Mucosa of rectum (tissue), 2 donors: ENCODE results near the gene RPA1.

ENCODE experiments used
- H3K27ac ChIP-seq, 2 donors: one replicate each; pipeline ENCODE4 v1.7.0; 2013; ENCODE audit warnings: inconsistent platforms in 2 of 2, low read depth in 2 of 2, low read length in 2 of 2
- H3K27me3 ChIP-seq, 2 donors: one replicate each; pipeline ENCODE4 v1.7.0; 2013; ENCODE audit warnings: low read length in 2 of 2; ENCODE audit not compliant: control insufficient read depth in 2 of 2, insufficient read depth in 2 of 2
- H3K36me3 ChIP-seq, 2 donors: one replicate each; pipeline ENCODE4 v1.7.0; 2013; ENCODE audit warnings: low read length in 2 of 2; ENCODE audit not compliant: control insufficient read depth in 2 of 2, insufficient read depth in 2 of 2
- H3K4me1 ChIP-seq, 2 donors: one replicate each; pipeline ENCODE4 v1.7.0; 2013; ENCODE audit warnings: low read length in 2 of 2, mild to moderate bottlenecking in 1 of 2; ENCODE audit not compliant: control insufficient read depth in 2 of 2, insufficient read depth in 2 of 2
- H3K4me3 ChIP-seq, 2 donors: one replicate each; pipeline ENCODE4 v1.7.0; 2013; ENCODE audit warnings: low read length in 2 of 2
- H3K9ac ChIP-seq, 2 donors: one replicate each; pipeline ENCODE4 v1.7.0; 2013; ENCODE audit warnings: low read length in 2 of 2, low read depth in 1 of 2, mild to moderate bottlenecking in 1 of 2
- H3K9me3 ChIP-seq, 2 donors: one replicate each; pipeline ENCODE4 v1.7.0; 2013; ENCODE audit warnings: low read length in 2 of 2; ENCODE audit not compliant: control insufficient read depth in 2 of 2
- donor health status: healthy.
- donor health status: Normal muscosa, but diverticular disease.

Gene RPA1

DNA sequence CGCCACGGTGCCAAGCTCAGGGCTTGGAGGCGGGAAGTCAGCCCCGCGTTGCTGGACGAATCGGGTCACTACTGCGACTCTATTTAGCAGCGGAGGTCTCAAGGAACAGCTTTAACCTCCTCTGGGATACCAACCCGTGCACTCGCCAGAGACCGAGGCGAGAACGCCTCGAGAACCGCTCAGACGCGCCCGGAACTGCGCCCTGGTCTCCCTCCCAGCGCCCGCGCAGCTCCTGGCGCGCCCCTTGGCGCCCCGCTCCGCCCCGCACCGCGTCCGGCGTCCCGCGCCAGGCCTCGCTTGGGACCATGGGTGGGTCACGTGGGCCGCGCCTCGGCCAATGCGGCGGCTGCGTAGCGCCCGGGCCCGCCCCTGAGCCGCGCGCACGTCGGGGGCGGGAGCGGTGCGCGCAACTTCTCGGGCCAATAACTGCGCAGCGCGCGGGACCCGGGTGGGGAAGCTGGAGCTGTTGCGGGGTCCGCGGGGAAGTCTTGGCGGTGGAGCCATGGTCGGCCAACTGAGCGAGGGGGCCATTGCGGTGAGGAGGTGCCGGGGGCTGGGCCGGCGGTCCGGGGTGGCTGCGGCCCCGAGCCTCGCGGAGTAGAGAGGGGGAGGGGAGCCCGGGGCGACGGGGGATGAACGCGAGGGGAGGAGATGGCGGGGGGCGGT lies at the start of gene RPA1, which contains the start of gene SMYD4:
Gene RPA1, plus strand, starts transcription at position 414 of the 666 bp plus-strand sequence. Its CDS starts 89 bp downstream, at position 503.
Gene SMYD4, minus strand, starts transcription at position 311 of the 666 bp plus-strand sequence. CDS start 1,908 bp downstream, outside the sequence.
- peak within 1 kb of the TSS; percentile 65 to 90 for H3K4me3 ChIP-seq

GRCh38 chr17:1782171-1782567 lies 47.6 kb upstream of the RPA1 start:
- H3K36me3 ChIP-seq, result peaks cover 9 to 27% of the 10 kb centered on the region in 2 donors
- H3K27me3 ChIP-seq, result no peaks in the 10 kb centered on the region
- H3K9me3 ChIP-seq, result no peaks in the 10 kb centered on the region
- H3K4me1 ChIP-seq, result peaks cover 21 to 38% of the 10 kb centered on the region in 2 donors
- H3K4me3 ChIP-seq, result no peak overlapping the region
- H3K9ac ChIP-seq, result peak overlapping the region in 1 of 2 donors; percentile 14
- peak overlapping the region; percentile 91 to 95 for H3K27ac ChIP-seq

More for the DNA sequence above, at the start of gene RPA1, which contains the start of gene SMYD4:
- peak within 1 kb of the TSS; percentile 84 to 86 for H3K9ac ChIP-seq
- H3K36me3 ChIP-seq, result peaks cover 3 to 8% of the 10 kb centered on the region in 2 donors
- peak within 1 kb of the TSS; percentile 78 to 81 for H3K27ac ChIP-seq
- peaks cover 7 to 11% of the 10 kb centered on the region in 2 donors for H3K4me1 ChIP-seq
- H3K9me3 ChIP-seq, result no peaks in the 10 kb centered on the region
- no peaks in the 10 kb centered on the region for H3K27me3 ChIP-seq

DNA sequence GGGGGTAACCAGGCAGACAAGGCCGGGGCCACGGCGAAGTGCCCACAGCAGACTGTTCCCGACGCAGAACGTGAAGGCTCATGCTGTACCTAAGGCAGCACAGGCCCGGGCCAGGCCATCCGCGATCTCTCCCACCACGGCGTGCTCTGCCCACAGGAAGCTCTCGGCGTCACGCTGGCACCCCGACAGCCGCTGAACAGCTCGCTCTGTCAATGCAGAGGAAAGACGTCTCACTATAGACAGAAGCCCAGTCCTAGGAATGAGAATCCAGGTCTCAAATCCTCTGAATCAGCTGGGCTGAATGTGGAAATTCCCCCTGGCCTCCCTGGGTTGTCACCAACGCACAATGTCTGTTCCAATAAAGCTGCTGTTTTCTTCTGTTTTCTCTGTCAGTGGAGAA lies 46.5 kb upstream of the RPA1 start:
- Histone ChIP-seq H3K4me3 (no peak overlapping the region), H3K4me1 (peaks cover 24 to 41% of the 10 kb centered on the region in 2 donors), H3K9ac (peak overlapping the region; percentile 18 to 70), H3K9me3 (no peaks in the 10 kb centered on the region), H3K27ac (peak overlapping the region; percentile 91 to 95), H3K36me3 (peaks cover 7 to 26% of the 10 kb centered on the region in 2 donors), H3K27me3 (no peaks in the 10 kb centered on the region)

GRCh38 chr17:1783834-1784611 lies 45.8 kb upstream of the RPA1 start:
- Histone ChIP-seq H3K27me3 (no peaks in the 10 kb centered on the region), H3K4me1 (peaks cover 24 to 41% of the 10 kb centered on the region in 2 donors), H3K9ac (peak overlapping the region; percentile 18 to 70), H3K4me3 (no peak overlapping the region), H3K9me3 (no peaks in the 10 kb centered on the region), H3K36me3 (peaks cover 7 to 22% of the 10 kb centered on the region in 2 donors), H3K27ac (peak overlapping the region; percentile 91 to 95)

DNA sequence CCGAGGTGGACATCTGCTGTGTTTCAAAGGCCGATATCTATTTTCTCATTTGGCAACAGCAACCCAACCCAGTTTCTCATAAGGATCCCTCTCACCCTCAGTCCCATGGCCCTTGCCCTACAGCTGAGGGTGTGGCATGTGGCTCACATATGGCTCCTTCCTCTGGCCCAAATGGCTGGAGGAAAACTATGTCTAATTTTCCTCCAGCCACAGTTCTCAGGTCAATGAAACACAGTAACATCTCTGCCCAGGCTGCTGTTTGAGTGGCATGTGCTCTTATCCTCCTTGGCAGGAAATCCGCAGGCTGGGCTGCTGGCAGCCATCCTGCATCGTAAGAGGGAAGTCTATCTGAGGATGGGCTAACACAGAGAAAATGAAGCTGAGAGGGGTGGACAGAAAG lies 43.9 kb upstream of the RPA1 start:
- Histone ChIP-seq H3K36me3 (peaks cover 7 to 22% of the 10 kb centered on the region in 2 donors), H3K9me3 (no peaks in the 10 kb centered on the region), H3K4me3 (no peak overlapping the region), H3K27me3 (no peaks in the 10 kb centered on the region), H3K9ac (no peak overlapping the region), H3K4me1 (peaks cover 21 to 36% of the 10 kb centered on the region in 2 donors), H3K27ac (peak overlapping the region; percentile 80 to 89)

DNA sequence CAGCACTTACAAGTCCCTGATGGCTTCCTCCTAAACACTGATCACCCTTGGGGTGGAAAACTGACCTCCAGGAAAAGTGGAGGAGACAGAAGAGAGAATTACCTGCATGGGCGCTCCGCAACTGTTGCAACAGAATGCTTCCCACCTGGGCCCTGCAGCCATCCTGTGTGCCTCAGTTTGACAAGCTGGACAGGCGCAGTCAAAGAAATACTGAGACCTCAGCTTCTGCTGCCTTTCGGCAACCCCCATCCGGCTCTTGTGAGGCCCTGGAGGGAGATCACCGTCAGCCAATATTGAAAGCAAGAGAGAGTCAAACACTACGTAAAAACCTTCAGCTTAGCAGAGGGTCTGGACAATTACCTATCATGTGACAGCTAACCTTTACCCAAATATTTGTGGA lies 43.1 kb upstream of the RPA1 start:
- no peaks in the 10 kb centered on the region for H3K9me3 ChIP-seq
- H3K27me3 ChIP-seq, result no peaks in the 10 kb centered on the region
- H3K27ac ChIP-seq, result peak overlapping the region; percentile 80 to 89
- peak overlapping the region in 1 of 2 donors; percentile 38 for H3K9ac ChIP-seq
- no peak overlapping the region for H3K4me3 ChIP-seq
- H3K36me3 ChIP-seq, result peaks cover 7 to 22% of the 10 kb centered on the region in 2 donors
- peaks cover 21 to 35% of the 10 kb centered on the region in 2 donors for H3K4me1 ChIP-seq

GRCh38 chr17:1787301-1787902 lies 42.4 kb upstream of the RPA1 start:
- H3K9me3 ChIP-seq, result no peaks in the 10 kb centered on the region
- peaks cover 21 to 31% of the 10 kb centered on the region in 2 donors for H3K4me1 ChIP-seq
- H3K4me3 ChIP-seq, result no peak overlapping the region
- no peaks in the 10 kb centered on the region for H3K27me3 ChIP-seq
- peak overlapping the region in 1 of 2 donors; percentile 53 for H3K9ac ChIP-seq
- peaks cover 7 to 21% of the 10 kb centered on the region in 2 donors for H3K36me3 ChIP-seq
- H3K27ac ChIP-seq, result peak overlapping the region; percentile 80 to 89

DNA sequence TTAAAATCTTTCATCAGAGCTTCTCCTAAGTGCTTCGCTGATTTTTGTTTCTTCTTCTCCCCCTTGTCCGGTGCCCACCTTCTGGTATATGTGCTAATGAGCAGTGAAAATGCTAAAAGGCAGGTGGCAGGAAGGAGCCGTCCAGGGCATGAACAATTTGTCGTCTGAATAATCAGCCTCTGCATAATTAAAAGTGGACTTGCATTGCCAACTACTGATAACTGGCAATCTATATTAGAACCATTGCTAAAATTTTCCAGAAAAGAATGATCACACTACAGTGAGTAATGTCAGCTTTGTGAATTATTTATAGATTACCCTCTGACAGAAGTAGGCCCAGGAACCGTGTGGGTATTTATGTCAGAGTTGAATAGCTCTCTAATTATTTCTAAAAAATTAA lies 39.9 kb upstream of the RPA1 start:
- H3K9me3 ChIP-seq, result no peaks in the 10 kb centered on the region
- H3K27ac ChIP-seq, result no peak overlapping the region
- H3K4me1 ChIP-seq, result peaks cover 6 to 17% of the 10 kb centered on the region in 2 donors
- H3K36me3 ChIP-seq, result peaks cover 7 to 16% of the 10 kb centered on the region in 2 donors
- H3K4me3 ChIP-seq, result no peak overlapping the region
- H3K9ac ChIP-seq, result no peak overlapping the region
- no peaks in the 10 kb centered on the region for H3K27me3 ChIP-seq

DNA sequence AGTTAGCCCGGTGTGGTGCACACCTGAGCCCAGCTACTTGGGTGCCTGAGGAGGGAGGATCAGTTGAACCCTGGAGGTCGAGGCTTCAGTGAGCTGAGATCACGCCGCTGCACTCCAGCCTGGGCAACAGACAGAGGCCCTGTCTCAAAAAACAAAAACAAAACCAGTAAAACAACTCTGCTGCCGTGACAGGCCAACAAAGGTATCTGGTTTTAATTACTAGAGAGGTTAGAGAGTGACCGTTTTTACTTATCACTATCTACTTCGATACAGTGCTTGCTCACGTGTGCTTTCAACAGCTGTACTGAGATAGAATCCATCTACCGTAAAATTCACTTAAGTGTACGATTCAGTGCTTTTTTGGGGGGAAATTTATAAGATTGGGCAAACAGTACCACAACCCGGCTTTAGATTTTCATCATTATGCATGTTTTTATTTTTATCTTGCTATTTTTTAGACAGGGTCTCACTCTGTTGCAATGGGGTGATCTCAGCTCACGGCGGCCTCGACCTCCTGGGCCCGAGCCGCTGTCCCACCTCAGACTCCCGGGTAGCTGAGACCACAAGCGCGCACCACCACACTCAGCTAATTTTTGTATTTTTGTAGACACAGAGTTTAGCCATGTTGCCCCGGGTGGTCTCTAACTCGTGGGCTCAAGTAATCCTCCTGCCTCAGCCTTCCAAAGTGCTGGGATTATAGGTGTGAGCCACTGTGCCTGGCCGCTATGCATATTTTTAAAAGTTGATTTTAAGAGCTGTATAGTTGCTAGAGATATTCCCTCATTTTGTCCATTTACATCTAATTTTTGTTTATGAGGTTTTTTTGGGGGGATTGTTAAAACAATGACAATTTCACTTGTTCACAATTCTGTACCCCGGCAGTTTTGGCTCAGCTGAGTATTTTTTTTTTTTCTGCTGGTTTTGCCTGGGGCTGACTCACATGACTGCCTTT lies 37.0 kb upstream of the RPA1 start:
- H3K9me3 ChIP-seq, result no peaks in the 10 kb centered on the region
- H3K27ac ChIP-seq, result no peak overlapping the region
- H3K9ac ChIP-seq, result no peak overlapping the region
- H3K27me3 ChIP-seq, result no peaks in the 10 kb centered on the region
- no peak overlapping the region for H3K4me3 ChIP-seq
- no peaks in the 10 kb centered on the region for H3K4me1 ChIP-seq
- peaks cover 0 to 4% of the 10 kb centered on the region in 2 donors for H3K36me3 ChIP-seq
